ENCODE results near the gene SCFD2. TPM values are rescaled to one million over a fixed set of nuclear protein-coding genes. Genes with fewer than 3 reads are reported as not detected.

SCFD2 gene
- total RNA-seq, 1 experiment from 2014 or later = 25.3 TPM

GRCh38 chr4:52982946-52983340, 382.9 kb downstream of the SCFD2 start:
- Histone ChIP-seq H3K27ac (no peak overlapping the region), H3K36me3 (no peaks in the 10 kb centered on the region), H3K4me1 (peaks cover 19% of the 10 kb centered on the region)

DNA sequence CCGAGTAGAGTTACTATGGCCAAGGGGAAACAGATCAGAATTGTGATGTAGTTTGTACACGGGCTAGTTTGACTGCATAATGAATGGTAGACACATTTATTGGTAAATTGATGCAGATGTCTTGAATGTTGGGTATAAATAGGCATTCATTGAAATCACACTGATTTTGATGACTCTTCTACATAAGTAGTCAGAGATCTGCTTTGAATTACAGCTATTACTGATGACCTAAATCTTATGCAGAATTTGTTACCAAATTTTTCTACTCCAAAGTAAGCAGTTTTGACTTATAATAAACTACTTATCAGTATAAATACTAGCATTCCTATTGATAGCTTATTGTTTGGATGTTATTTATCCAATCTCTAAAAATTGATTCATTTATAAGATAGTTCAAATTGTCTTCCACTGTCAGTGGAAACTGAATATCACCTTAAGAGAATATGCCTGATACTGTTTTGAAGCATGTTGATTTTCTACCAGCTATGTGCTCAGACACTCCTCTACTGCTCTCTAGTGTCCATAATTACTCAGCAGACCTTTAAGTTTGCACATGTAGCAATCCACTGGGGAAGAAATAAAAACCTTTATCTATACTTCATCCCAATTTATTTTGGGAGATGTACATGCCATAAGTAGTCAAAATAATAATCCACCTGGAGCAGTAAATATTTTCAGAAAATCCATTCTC, 383.5 kb downstream of the SCFD2 start:
- Histone ChIP-seq H3K27ac (no peak overlapping the region), H3K36me3 (no peaks in the 10 kb centered on the region), H3K9me3 (replicated peaks) (no peaks in the 10 kb centered on the region), H3K4me1 (peaks cover 15% of the 10 kb centered on the region), H3K4me3 (no peak overlapping the region), H3K27me3 (no peaks in the 10 kb centered on the region)
- peak in 1 of 2 experiments; percentile 81 for DNase-seq

More at GRCh38 chr4:52982946-52983340, 382.9 kb downstream of the SCFD2 start:
- H3K4me3 ChIP-seq = no peak overlapping the region
- no peaks in the 10 kb centered on the region for H3K27me3 ChIP-seq
- no peak for DNase-seq
- no peaks in the 10 kb centered on the region for H3K9me3 ChIP-seq (replicated peaks)

- H3K27ac ChIP-seq = no peak overlapping the region
- peaks cover 7% of the 10 kb centered on the region for H3K9me3 ChIP-seq (replicated peaks)
- DNase-seq = no peak
- no peaks in the 10 kb centered on the region for H3K36me3 ChIP-seq
- no peak overlapping the region for H3K4me3 ChIP-seq
- H3K27me3 ChIP-seq = no peaks in the 10 kb centered on the region
- peaks cover 7% of the 10 kb centered on the region for H3K4me1 ChIP-seq
Observed at GRCh38 chr4:52979821-52980590, 385.9 kb downstream of the SCFD2 start.

GRCh38 chr4:52979020-52979419, 386.8 kb downstream of the SCFD2 start:
- H3K27ac ChIP-seq = no peak overlapping the region
- peaks cover 7% of the 10 kb centered on the region for H3K4me1 ChIP-seq
- H3K27me3 ChIP-seq = no peaks in the 10 kb centered on the region
- DNase-seq = peak in 1 of 2 experiments; percentile 42
- H3K4me3 ChIP-seq = no peak overlapping the region
- H3K9me3 ChIP-seq (replicated peaks) = peaks cover 10% of the 10 kb centered on the region
- no peaks in the 10 kb centered on the region for H3K36me3 ChIP-seq

DNA sequence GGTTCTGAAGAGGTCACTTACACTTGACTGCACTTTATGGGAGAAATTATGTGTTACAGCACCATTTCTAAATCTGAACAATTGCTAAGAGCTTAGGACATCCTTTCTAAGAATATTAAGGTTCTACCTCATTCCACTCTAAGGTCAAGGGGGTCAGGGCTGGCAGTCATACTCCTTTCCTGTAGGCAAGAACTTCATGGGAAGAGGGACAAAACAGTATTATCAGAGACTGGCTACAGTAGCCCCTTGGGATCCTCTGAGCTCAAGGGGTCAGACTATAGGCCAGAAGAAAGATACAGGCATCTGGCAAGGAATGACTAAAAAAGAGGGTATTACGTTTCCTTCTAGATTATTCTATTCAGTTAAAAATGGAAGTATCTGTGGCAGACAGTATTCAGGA, 388.6 kb downstream of the SCFD2 start:
- Histone ChIP-seq H3K4me3 (no peak overlapping the region), H3K27me3 (no peaks in the 10 kb centered on the region), H3K27ac (no peak overlapping the region), H3K36me3 (no peaks in the 10 kb centered on the region), H3K9me3 (replicated peaks) (peaks cover 15% of the 10 kb centered on the region), H3K4me1 (no peaks in the 10 kb centered on the region)
- no peak for DNase-seq

- no peak for DNase-seq
- Histone ChIP-seq H3K27ac (no peak overlapping the region), H3K36me3 (no peaks in the 10 kb centered on the region), H3K9me3 (replicated peaks) (peaks cover 15% of the 10 kb centered on the region), H3K27me3 (no peaks in the 10 kb centered on the region), H3K4me3 (no peak overlapping the region), H3K4me1 (no peaks in the 10 kb centered on the region)
Observed at GRCh38 chr4:52976523-52977230, 389.2 kb downstream of the SCFD2 start.

DNA sequence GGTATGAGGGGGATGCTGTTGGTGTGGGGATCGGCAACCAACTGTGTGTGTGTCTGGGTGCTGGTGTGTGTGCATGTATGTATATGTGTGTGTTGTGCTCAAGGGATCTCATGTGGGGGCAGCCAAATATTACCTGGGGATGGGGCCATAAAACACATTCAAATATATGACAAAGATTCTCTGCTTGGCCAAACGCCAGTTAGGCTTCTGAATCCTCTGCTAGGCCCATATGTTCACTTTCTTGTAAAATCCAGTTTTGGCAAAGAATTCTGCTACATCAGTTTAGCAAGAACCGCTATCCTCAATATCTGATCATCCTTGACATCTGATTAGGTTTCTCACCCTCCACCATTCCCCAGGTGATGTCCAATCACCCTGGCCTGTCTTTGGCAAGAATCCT, 397.2 kb downstream of the SCFD2 start:
- no peaks in the 10 kb centered on the region for H3K27me3 ChIP-seq
- H3K9me3 ChIP-seq (replicated peaks) = peaks cover 9% of the 10 kb centered on the region
- H3K4me1 ChIP-seq = 0 out of 2 replicates have a peak, but pooled peaks cover 4% of the 10 kb centered on the region
- DNase-seq = no peak
- H3K27ac ChIP-seq = no peak overlapping the region
- no peaks in the 10 kb centered on the region for H3K36me3 ChIP-seq
- no peak overlapping the region for H3K4me3 ChIP-seq

DNA sequence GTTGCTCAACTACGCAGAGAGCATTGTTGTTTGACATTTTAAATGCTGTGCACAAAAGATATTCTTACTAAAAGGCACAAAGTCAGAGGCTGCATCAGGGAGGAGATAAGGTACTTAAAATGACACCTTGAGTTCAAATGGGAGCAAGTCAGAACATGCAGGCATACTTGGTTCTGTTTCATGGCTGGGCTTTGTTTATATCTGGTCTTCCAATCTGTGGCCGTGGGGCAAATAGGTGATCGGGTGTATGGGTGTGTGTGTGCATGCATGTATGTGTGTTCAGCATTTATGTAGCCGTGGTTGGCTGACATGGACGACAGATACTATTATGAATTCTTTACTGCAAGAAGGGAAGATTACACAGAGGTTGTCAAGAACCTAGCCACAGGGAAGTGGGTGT, 397.6 kb downstream of the SCFD2 start:
- H3K4me3 ChIP-seq = no peak overlapping the region
- no peaks in the 10 kb centered on the region for H3K27me3 ChIP-seq
- no peaks in the 10 kb centered on the region for H3K36me3 ChIP-seq
- peaks cover 4% of the 10 kb centered on the region for H3K9me3 ChIP-seq (replicated peaks)
- H3K27ac ChIP-seq = no peak overlapping the region
- DNase-seq = no peak
- 0 out of 2 replicates have a peak, but pooled peaks cover 4% of the 10 kb centered on the region for H3K4me1 ChIP-seq

DNA sequence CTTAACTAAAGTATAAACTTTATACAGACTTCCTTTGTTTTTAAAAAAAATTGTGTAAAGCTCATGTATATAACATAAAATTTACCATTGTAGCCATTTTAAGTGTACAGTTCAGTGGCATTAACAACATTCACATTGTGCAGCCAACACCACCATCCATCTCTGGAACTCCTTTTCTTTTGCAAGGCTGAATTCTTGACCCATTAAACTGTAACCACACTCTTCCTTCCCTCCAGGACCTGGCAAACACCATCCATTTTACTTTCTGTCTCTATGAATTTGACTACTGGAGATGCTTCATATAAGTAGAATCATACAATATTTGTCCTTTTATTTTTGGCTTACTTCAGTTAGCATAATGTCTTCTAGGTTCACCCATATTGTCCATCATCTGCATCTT, 399.1 kb downstream of the SCFD2 start:
- no peak for DNase-seq

DNA sequence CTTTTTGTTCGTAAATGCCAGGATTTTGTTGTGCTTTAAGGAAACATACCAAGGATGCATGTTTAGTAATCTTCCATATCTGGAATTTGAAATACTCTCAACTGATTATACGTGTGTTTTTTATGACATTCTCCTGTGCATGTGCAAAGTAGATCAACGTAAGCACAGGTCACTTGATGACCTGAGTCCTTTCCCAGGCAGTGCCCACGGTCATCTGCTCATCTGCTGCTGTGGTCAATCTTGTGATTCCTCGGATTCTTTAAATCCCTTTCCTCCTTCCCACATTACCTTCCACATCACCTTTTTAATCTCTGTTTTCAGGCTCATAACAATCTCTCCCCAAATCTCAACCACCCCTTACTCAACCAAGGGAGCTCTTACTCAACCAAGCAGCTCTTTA, 399.7 kb downstream of the SCFD2 start:
- H3K4me3 ChIP-seq = no peak overlapping the region
- no peaks in the 10 kb centered on the region for H3K27me3 ChIP-seq
- peaks cover 3% of the 10 kb centered on the region for H3K9me3 ChIP-seq (replicated peaks)
- H3K27ac ChIP-seq = no peak overlapping the region
- DNase-seq = no peak
- H3K36me3 ChIP-seq = no peaks in the 10 kb centered on the region
- 0 out of 2 replicates have a peak, but pooled peaks cover 4% of the 10 kb centered on the region for H3K4me1 ChIP-seq

More for the DNA sequence above, 399.1 kb downstream of the SCFD2 start:
- Histone ChIP-seq H3K9me3 (replicated peaks) (peaks cover 3% of the 10 kb centered on the region), H3K27ac (no peak overlapping the region), H3K4me1 (0 out of 2 replicates have a peak, but pooled peaks cover 4% of the 10 kb centered on the region), H3K36me3 (no peaks in the 10 kb centered on the region), H3K4me3 (no peak overlapping the region), H3K27me3 (no peaks in the 10 kb centered on the region)

DNA sequence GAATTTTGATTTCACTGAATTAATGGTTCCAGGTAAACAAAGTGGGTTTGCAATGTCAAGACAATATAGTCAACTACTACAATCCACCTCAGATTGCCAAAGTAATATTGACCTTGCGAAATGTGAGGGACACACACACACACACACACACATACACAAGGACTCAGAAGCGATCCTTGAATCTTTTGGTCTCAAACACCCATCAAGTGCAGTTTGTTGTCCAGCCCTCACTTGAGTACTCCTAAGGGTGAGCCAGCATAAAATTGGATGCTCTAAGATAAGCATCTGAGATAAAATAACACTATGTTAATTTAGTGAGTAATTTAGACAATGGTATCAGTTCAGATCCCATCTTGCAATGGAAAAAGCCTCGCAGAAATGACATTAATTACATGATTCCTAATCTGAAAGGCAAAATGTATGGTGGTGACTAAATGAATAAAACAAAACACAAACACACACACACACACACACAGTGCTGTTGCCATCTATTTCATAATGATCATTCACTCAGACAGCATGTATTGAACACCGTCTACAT, 401.2 kb downstream of the SCFD2 start:
- Histone ChIP-seq H3K36me3 (no peaks in the 10 kb centered on the region), H3K9me3 (replicated peaks) (peaks cover 3% of the 10 kb centered on the region), H3K27me3 (no peaks in the 10 kb centered on the region), H3K27ac (no peak overlapping the region), H3K4me3 (no peak overlapping the region), H3K4me1 (0 out of 2 replicates have a peak, but pooled peaks cover 4% of the 10 kb centered on the region)
- no peak for DNase-seq

GRCh38 chr4:52964011-52964410, 401.9 kb downstream of the SCFD2 start:
- H3K27me3 ChIP-seq = no peaks in the 10 kb centered on the region

DNA sequence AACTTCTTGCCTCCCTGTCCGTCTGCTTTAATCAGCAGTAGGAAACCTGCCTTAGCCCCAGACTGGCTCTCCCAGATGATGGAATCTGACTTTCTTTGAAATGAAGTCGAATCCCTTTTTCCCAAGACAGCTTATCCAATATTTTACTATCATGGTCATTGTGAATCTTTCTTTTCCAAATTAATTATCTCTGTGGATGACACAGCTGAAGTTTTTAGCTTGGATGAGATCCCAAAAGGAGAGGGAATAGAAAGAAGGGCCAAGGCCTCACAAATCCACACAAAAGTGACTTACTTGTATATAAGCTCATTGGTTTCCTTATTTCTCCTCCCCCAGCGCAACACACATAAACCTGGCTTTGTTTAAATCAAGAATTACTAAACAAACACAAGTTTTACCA, 403.1 kb downstream of the SCFD2 start:
- Histone ChIP-seq H3K27me3 (no peaks in the 10 kb centered on the region), H3K4me1 (peaks cover 11% of the 10 kb centered on the region), H3K27ac (no peak overlapping the region), H3K9me3 (replicated peaks) (no peaks in the 10 kb centered on the region), H3K4me3 (no peak overlapping the region), H3K36me3 (no peaks in the 10 kb centered on the region)
- no peak for DNase-seq

More at GRCh38 chr4:52964011-52964410, 401.9 kb downstream of the SCFD2 start:
- no peaks in the 10 kb centered on the region for H3K36me3 ChIP-seq
- H3K4me3 ChIP-seq = no peak overlapping the region
- H3K9me3 ChIP-seq (replicated peaks) = no peaks in the 10 kb centered on the region; the same call in 1 of the 2 replicates
- no peak overlapping the region for H3K27ac ChIP-seq
- DNase-seq = no peak
- H3K4me1 ChIP-seq = 0 out of 2 replicates have a peak, but pooled peaks cover 4% of the 10 kb centered on the region

GRCh38 chr4:52961666-52962412, 404.0 kb downstream of the SCFD2 start:
- Histone ChIP-seq H3K9me3 (replicated peaks) (no peaks in the 10 kb centered on the region), H3K36me3 (no peaks in the 10 kb centered on the region), H3K4me1 (peaks cover 18% of the 10 kb centered on the region), H3K4me3 (no peak overlapping the region), H3K27ac (no peak overlapping the region), H3K27me3 (no peaks in the 10 kb centered on the region)
- DNase-seq = no peak

Measured in SJCRH30 (cell line).